HG02981 (cell line): ENCODE data around the gene PTBP3.

Experiments used
- ATAC-seq: cut with Tn5 transposase; IDR thresholded peaks from one replicate; pipeline ENCODE4 v1.9.1; 2021; ENCODE audit warnings: mild to moderate bottlenecking, moderate library complexity; ENCODE audit not compliant: unreplicated experiment

PTBP3 gene

GRCh38 chr9:112173489-112174221 is 159.8 kb downstream of the PTBP3 start:
- ATAC-seq, result no peak

- ATAC-seq, result no peak
Measured at GRCh38 chr9:112170968-112171367, 162.5 kb downstream of the PTBP3 start.

- ATAC-seq, result no peak
Measured at GRCh38 chr9:112170235-112170634, 163.2 kb downstream of the PTBP3 start.

- ATAC-seq, result no peak
Measured at GRCh38 chr9:112169368-112169767, 164.1 kb downstream of the PTBP3 start.

GRCh38 chr9:112168197-112168596 is 165.2 kb downstream of the PTBP3 start:
- ATAC-seq, result no peak
